Measurements from ENCODE around the gene OPHN1. TPM values are rescaled to one million over a fixed set of nuclear protein-coding genes. Genes with fewer than 3 reads are reported as not detected.

Gene OPHN1
- total RNA-seq, 1 donor from 2014 or later = 0.26 TPM

- H3K4me1 Mint-ChIP-seq = no peaks in the 10 kb centered on the region
- no peak overlapping the region for H3K27ac Mint-ChIP-seq
Observed at GRCh38 chrX:68059469-68059868, 373.8 kb downstream of the OPHN1 start.

GRCh38 chrX:68049466-68049865, 383.8 kb downstream of the OPHN1 start:
- H3K27ac Mint-ChIP-seq = no peak overlapping the region
- no peaks in the 10 kb centered on the region for H3K9me3 Mint-ChIP-seq
- intact Hi-C loops (cut with micrococcal nuclease) = no loop called here
- DNase-seq = no peak
- H3K4me3 Mint-ChIP-seq = no peak overlapping the region
- no peaks in the 10 kb centered on the region for H3K36me3 Mint-ChIP-seq (ENCODE audit: low read depth)
- H3K27me3 Mint-ChIP-seq = no peaks in the 10 kb centered on the region
- no peaks in the 10 kb centered on the region for H3K4me1 Mint-ChIP-seq

More at GRCh38 chrX:68059469-68059868, 373.8 kb downstream of the OPHN1 start:
- H3K4me3 Mint-ChIP-seq = no peak overlapping the region
- H3K36me3 Mint-ChIP-seq (ENCODE audit: low read depth) = no peaks in the 10 kb centered on the region
- no peaks in the 10 kb centered on the region for H3K27me3 Mint-ChIP-seq
- DNase-seq = no peak
- intact Hi-C loops (cut with micrococcal nuclease) = no loop called here
- H3K9me3 Mint-ChIP-seq = no peaks in the 10 kb centered on the region

- Mint-ChIP-seq H3K4me1 (no peaks in the 10 kb centered on the region), H3K9me3 (no peaks in the 10 kb centered on the region), H3K36me3 (ENCODE audit: low read depth) (no peaks in the 10 kb centered on the region), H3K27me3 (no peaks in the 10 kb centered on the region), H3K4me3 (no peak overlapping the region), H3K27ac (no peak overlapping the region)
- no peak for DNase-seq
- intact Hi-C loops (cut with micrococcal nuclease) = no loop called here
Observed at GRCh38 chrX:68048774-68049173, 384.5 kb downstream of the OPHN1 start.

GRCh38 chrX:68045008-68045577, 388.2 kb downstream of the OPHN1 start:
- Mint-ChIP-seq H3K4me1 (no peaks in the 10 kb centered on the region), H3K4me3 (no peak overlapping the region), H3K9me3 (no peaks in the 10 kb centered on the region), H3K27ac (no peak overlapping the region), H3K27me3 (no peaks in the 10 kb centered on the region), H3K36me3 (ENCODE audit: low read depth) (no peaks in the 10 kb centered on the region)
- intact Hi-C loops (cut with micrococcal nuclease) = no loop called here
- no peak for DNase-seq

GRCh38 chrX:68043713-68044438, 389.4 kb downstream of the OPHN1 start:
- no peak for DNase-seq
- no peak overlapping the region for H3K27ac Mint-ChIP-seq
- no peaks in the 10 kb centered on the region for H3K4me1 Mint-ChIP-seq
- no peaks in the 10 kb centered on the region for H3K9me3 Mint-ChIP-seq
- intact Hi-C loops (cut with micrococcal nuclease) = no loop called here
- H3K4me3 Mint-ChIP-seq = no peak overlapping the region
- no peaks in the 10 kb centered on the region for H3K27me3 Mint-ChIP-seq
- H3K36me3 Mint-ChIP-seq (ENCODE audit: low read depth) = no peaks in the 10 kb centered on the region

GRCh38 chrX:68041110-68041509, 392.2 kb downstream of the OPHN1 start:
- no peak overlapping the region for H3K27ac Mint-ChIP-seq
- intact Hi-C loops (cut with micrococcal nuclease) = no loop called here
- DNase-seq = no peak
- no peaks in the 10 kb centered on the region for H3K9me3 Mint-ChIP-seq
- H3K4me1 Mint-ChIP-seq = no peaks in the 10 kb centered on the region
- H3K27me3 Mint-ChIP-seq = no peaks in the 10 kb centered on the region
- no peaks in the 10 kb centered on the region for H3K36me3 Mint-ChIP-seq (ENCODE audit: low read depth)
- no peak overlapping the region for H3K4me3 Mint-ChIP-seq

GRCh38 chrX:68018248-68019203, 414.8 kb downstream of the OPHN1 start:
- H3K27ac Mint-ChIP-seq = no peak overlapping the region
- H3K9me3 Mint-ChIP-seq = peaks cover 3% of the 10 kb centered on the region
- intact Hi-C loops (cut with micrococcal nuclease) = no loop called here
- DNase-seq = no peak
- H3K4me3 Mint-ChIP-seq = no peak overlapping the region
- H3K27me3 Mint-ChIP-seq = no peaks in the 10 kb centered on the region
- H3K36me3 Mint-ChIP-seq (ENCODE audit: low read depth) = no peaks in the 10 kb centered on the region
- H3K4me1 Mint-ChIP-seq = no peaks in the 10 kb centered on the region

GRCh38 chrX:67998540-67998939, 434.8 kb downstream of the OPHN1 start:
- no peaks in the 10 kb centered on the region for H3K9me3 Mint-ChIP-seq
- no peaks in the 10 kb centered on the region for H3K27me3 Mint-ChIP-seq
- H3K36me3 Mint-ChIP-seq (ENCODE audit: low read depth) = no peaks in the 10 kb centered on the region
- no peaks in the 10 kb centered on the region for H3K4me1 Mint-ChIP-seq
- H3K4me3 Mint-ChIP-seq = no peak overlapping the region
- no peak for DNase-seq
- intact Hi-C loops (cut with micrococcal nuclease) = no loop called here
- no peak overlapping the region for H3K27ac Mint-ChIP-seq

Other genes with a start within 250 kb of the OPHN1 start
- gene YIPF6, start 65.6 kb upstream of the OPHN1 start, total RNA-seq = 21.1 and 21.8 TPM in 2 replicates
- 2.5 and 3.3 TPM in 2 replicates for gene STARD8, start 214.2 kb upstream of the OPHN1 start, total RNA-seq